ENCODE results near the gene NID2.

Gene NID2

GRCh38 chr14:52055167-52055566 is 13.7 kb downstream of the NID2 start:
- Histone ChIP-seq H2BK15ac (ENCODE audit: low read length) (no peak overlapping the region), H3K14ac (ENCODE audit: low read length) (no peak overlapping the region), H3K23ac (ENCODE audit: low read depth, low read length, poor library complexity) (no peak overlapping the region), H3K27ac (replicated peaks; ENCODE audit: low read length) (no peak overlapping the region), H3K36me3 (replicated peaks in 1 of 2; ENCODE audit: control insufficient read depth in 2 of 2, insufficient read depth in 2 of 2, low read length in 2 of 2) (peaks cover 2 to 41% of the 10 kb centered on the region in 2 donors), H4K91ac (ENCODE audit: low read depth, low read length, poor library complexity) (no peak overlapping the region), H2BK5ac (ENCODE audit: low read length) (no peak overlapping the region), H3K79me1 (ENCODE audit: low read depth, low read length) (no peaks in the 10 kb centered on the region), H3K9ac (ENCODE audit: low read depth, low read length, poor library complexity) (no peak overlapping the region), H3K9me3 (replicated peaks in 1 of 2; ENCODE audit: control insufficient read depth in 2 of 2, insufficient read depth in 1 of 2, low read depth in 1 of 2, low read length in 2 of 2) (no peaks in the 10 kb centered on the region), H3K4ac (ENCODE audit: low read length) (no peak overlapping the region), H2BK120ac (ENCODE audit: low read depth, low read length) (no peak overlapping the region), H2AFZ (ENCODE audit: low read length) (no peak overlapping the region), H2BK12ac (ENCODE audit: low read length) (no peak overlapping the region), H3K4me3 (ENCODE audit: low read length in 2 of 2) (no peak overlapping the region), H3K27me3 (ENCODE audit: control insufficient read depth in 3 of 3, insufficient read depth in 3 of 3, low read depth in 1 of 3, low read length in 3 of 3) (no peaks in the 10 kb centered on the region), H4K8ac (ENCODE audit: low read depth, low read length) (no peak overlapping the region), H3K4me1 (ENCODE audit: control insufficient read depth in 2 of 2, insufficient read depth in 1 of 2, low read depth in 1 of 2, low read length in 2 of 2) (peaks cover 4 to 9% of the 10 kb centered on the region in 2 donors), H3K18ac (ENCODE audit: low read length) (no peak overlapping the region), H2AK5ac (ENCODE audit: low read depth, low read length) (no peak overlapping the region), H3K4me2 (ENCODE audit: insufficient read depth, low read length, poor library complexity, severe bottlenecking) (no peak overlapping the region)
- WGBS, 2 donors (ENCODE audit: extremely low coverage in 2 of 2, insufficient read length in 2 of 2, insufficient replicate concordance in 1 of 2), result no CpG with 5 or more reads among the region's 2 CpGs
- DNase-seq (ENCODE audit: low spot score), result no peak

DNA sequence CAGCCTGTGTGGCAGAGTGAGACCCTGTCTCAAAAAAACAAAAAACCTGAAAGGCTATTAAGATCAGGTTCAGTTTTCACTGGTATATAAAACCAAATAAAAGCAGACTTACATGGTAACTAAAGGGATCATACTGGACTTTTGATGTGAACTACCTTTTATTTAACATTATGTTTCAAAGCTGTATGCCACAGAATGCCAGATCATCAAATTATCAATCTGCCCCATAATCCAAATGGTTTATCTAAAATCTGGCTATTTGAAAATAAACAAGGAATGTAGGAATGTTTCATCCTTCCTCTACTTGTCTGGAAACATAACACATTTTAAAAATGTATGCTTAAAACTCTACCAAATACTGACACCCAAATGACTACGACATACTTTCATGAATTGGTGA is 14.2 kb downstream of the NID2 start:
- Histone ChIP-seq H3K18ac (ENCODE audit: low read length) (no peak overlapping the region), H2AFZ (ENCODE audit: low read length) (no peak overlapping the region), H3K27ac (replicated peaks; ENCODE audit: low read length) (no peak overlapping the region), H4K8ac (ENCODE audit: low read depth, low read length) (no peak overlapping the region), H3K79me1 (ENCODE audit: low read depth, low read length) (no peaks in the 10 kb centered on the region), H3K9ac (ENCODE audit: low read depth, low read length, poor library complexity) (no peak overlapping the region), H3K4ac (ENCODE audit: low read length) (no peak overlapping the region), H3K36me3 (replicated peaks in 1 of 2; ENCODE audit: control insufficient read depth in 2 of 2, insufficient read depth in 2 of 2, low read length in 2 of 2) (peaks cover 2 to 37% of the 10 kb centered on the region in 2 donors), H2BK15ac (ENCODE audit: low read length) (no peak overlapping the region), H4K91ac (ENCODE audit: low read depth, low read length, poor library complexity) (no peak overlapping the region), H2BK120ac (ENCODE audit: low read depth, low read length) (no peak overlapping the region), H2BK12ac (ENCODE audit: low read length) (no peak overlapping the region), H3K4me2 (ENCODE audit: insufficient read depth, low read length, poor library complexity, severe bottlenecking) (no peak overlapping the region), H3K9me3 (replicated peaks in 1 of 2; ENCODE audit: control insufficient read depth in 2 of 2, insufficient read depth in 1 of 2, low read depth in 1 of 2, low read length in 2 of 2) (no peaks in the 10 kb centered on the region), H3K4me1 (ENCODE audit: control insufficient read depth in 2 of 2, insufficient read depth in 1 of 2, low read depth in 1 of 2, low read length in 2 of 2) (peaks cover 4 to 9% of the 10 kb centered on the region in 2 donors), H3K27me3 (ENCODE audit: control insufficient read depth in 3 of 3, insufficient read depth in 3 of 3, low read depth in 1 of 3, low read length in 3 of 3) (no peaks in the 10 kb centered on the region), H2BK5ac (ENCODE audit: low read length) (no peak overlapping the region), H3K14ac (ENCODE audit: low read length) (no peak overlapping the region), H3K23ac (ENCODE audit: low read depth, low read length, poor library complexity) (no peak overlapping the region), H3K4me3 (ENCODE audit: low read length in 2 of 2) (no peak overlapping the region), H2AK5ac (ENCODE audit: low read depth, low read length) (no peak overlapping the region)
- WGBS, 2 donors (ENCODE audit: extremely low coverage in 2 of 2, insufficient read length in 2 of 2, insufficient replicate concordance in 1 of 2), result no CpG with 5 or more reads among the region's 1 CpG
- no peak for DNase-seq (ENCODE audit: low spot score)

- Histone ChIP-seq H3K4me1 (ENCODE audit: control insufficient read depth in 2 of 2, insufficient read depth in 1 of 2, low read depth in 1 of 2, low read length in 2 of 2) (peaks cover 4 to 9% of the 10 kb centered on the region in 2 donors), H3K4me3 (ENCODE audit: low read length in 2 of 2) (no peak overlapping the region)
These were observed 15.8 kb downstream of the NID2 start for GRCh38 chr14:52053044-52053443.

DNA sequence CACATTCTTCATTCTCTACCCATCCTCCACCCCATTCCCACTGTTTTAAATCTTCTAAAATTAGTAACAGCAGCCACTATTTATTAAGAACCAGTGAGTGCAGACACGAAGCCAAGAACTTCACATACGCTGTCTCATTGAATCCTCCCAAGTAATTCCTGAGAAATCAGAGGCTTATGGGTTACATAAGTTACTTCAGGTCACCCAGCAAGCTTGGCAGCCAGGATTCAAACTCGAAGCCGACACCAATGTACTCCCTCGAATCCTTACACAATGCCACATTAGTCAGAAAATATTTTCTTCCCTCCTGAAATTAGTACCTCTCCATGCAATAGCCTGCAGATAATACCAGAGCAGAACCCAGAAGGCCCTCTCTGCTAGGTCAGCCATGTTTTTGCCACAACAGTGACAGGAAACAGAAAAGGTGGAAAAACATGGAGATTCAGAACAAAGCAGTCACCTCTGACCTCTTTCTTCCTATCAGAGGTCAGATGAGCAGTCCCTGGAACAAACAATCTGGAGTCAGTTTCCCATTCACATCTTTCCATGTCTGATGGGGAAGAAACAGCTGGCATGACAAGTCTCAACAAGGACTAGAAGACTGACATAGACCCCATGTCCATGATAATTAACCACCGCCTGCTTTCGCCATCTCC is 16.4 kb downstream of the NID2 start:
- Histone ChIP-seq H2BK15ac (ENCODE audit: low read length) (no peak overlapping the region), H2BK120ac (ENCODE audit: low read depth, low read length) (no peak overlapping the region), H3K27ac (replicated peaks; ENCODE audit: low read length) (no peak overlapping the region), H3K14ac (ENCODE audit: low read length) (no peak overlapping the region), H2BK12ac (ENCODE audit: low read length) (no peak overlapping the region), H3K4me3 (ENCODE audit: low read length in 2 of 2) (no peak overlapping the region), H4K8ac (ENCODE audit: low read depth, low read length) (no peak overlapping the region), H3K27me3 (ENCODE audit: control insufficient read depth in 3 of 3, insufficient read depth in 3 of 3, low read depth in 1 of 3, low read length in 3 of 3) (no peaks in the 10 kb centered on the region), H3K9me3 (replicated peaks in 1 of 2; ENCODE audit: control insufficient read depth in 2 of 2, insufficient read depth in 1 of 2, low read depth in 1 of 2, low read length in 2 of 2) (no peaks in the 10 kb centered on the region), H4K91ac (ENCODE audit: low read depth, low read length, poor library complexity) (no peak overlapping the region), H3K23ac (ENCODE audit: low read depth, low read length, poor library complexity) (no peak overlapping the region), H3K9ac (ENCODE audit: low read depth, low read length, poor library complexity) (no peak overlapping the region), H3K36me3 (replicated peaks in 1 of 2; ENCODE audit: control insufficient read depth in 2 of 2, insufficient read depth in 2 of 2, low read length in 2 of 2) (peaks cover 0 to 21% of the 10 kb centered on the region in 2 donors), H3K79me1 (ENCODE audit: low read depth, low read length) (no peaks in the 10 kb centered on the region), H3K4ac (ENCODE audit: low read length) (no peak overlapping the region), H3K18ac (ENCODE audit: low read length) (no peak overlapping the region), H2AFZ (ENCODE audit: low read length) (no peak overlapping the region), H2AK5ac (ENCODE audit: low read depth, low read length) (no peak overlapping the region), H3K4me1 (ENCODE audit: control insufficient read depth in 2 of 2, insufficient read depth in 1 of 2, low read depth in 1 of 2, low read length in 2 of 2) (peaks cover 4 to 9% of the 10 kb centered on the region in 2 donors), H3K4me2 (ENCODE audit: insufficient read depth, low read length, poor library complexity, severe bottlenecking) (no peak overlapping the region), H2BK5ac (ENCODE audit: low read length) (no peak overlapping the region)
- WGBS, 2 donors (ENCODE audit: extremely low coverage in 2 of 2, insufficient read length in 2 of 2, insufficient replicate concordance in 1 of 2), result no CpG with 5 or more reads among the region's 7 CpGs
- no peak for DNase-seq (ENCODE audit: low spot score)

More at GRCh38 chr14:52053044-52053443, 15.8 kb downstream of the NID2 start:
- H4K8ac ChIP-seq (ENCODE audit: low read depth, low read length), result no peak overlapping the region
- no peak overlapping the region for H2AFZ ChIP-seq (ENCODE audit: low read length)
- WGBS, 2 donors (ENCODE audit: extremely low coverage in 2 of 2, insufficient read length in 2 of 2, insufficient replicate concordance in 1 of 2), result no CpG with 5 or more reads among the region's 5 CpGs
- DNase-seq (ENCODE audit: low spot score), result no peak
- H3K27me3 ChIP-seq (ENCODE audit: control insufficient read depth in 3 of 3, insufficient read depth in 3 of 3, low read depth in 1 of 3, low read length in 3 of 3), result no peaks in the 10 kb centered on the region
- H3K36me3 ChIP-seq (replicated peaks in 1 of 2; ENCODE audit: control insufficient read depth in 2 of 2, insufficient read depth in 2 of 2, low read length in 2 of 2), result peaks cover 0 to 21% of the 10 kb centered on the region in 2 donors
- H3K14ac ChIP-seq (ENCODE audit: low read length), result no peak overlapping the region
- H2BK12ac ChIP-seq (ENCODE audit: low read length), result no peak overlapping the region
- H3K4me2 ChIP-seq (ENCODE audit: insufficient read depth, low read length, poor library complexity, severe bottlenecking), result no peak overlapping the region
- H2BK15ac ChIP-seq (ENCODE audit: low read length), result no peak overlapping the region
- H2AK5ac ChIP-seq (ENCODE audit: low read depth, low read length), result no peak overlapping the region
- H3K9ac ChIP-seq (ENCODE audit: low read depth, low read length, poor library complexity), result no peak overlapping the region
- no peak overlapping the region for H3K27ac ChIP-seq (replicated peaks; ENCODE audit: low read length)
- no peak overlapping the region for H4K91ac ChIP-seq (ENCODE audit: low read depth, low read length, poor library complexity)
- H3K79me1 ChIP-seq (ENCODE audit: low read depth, low read length), result no peaks in the 10 kb centered on the region
- no peak overlapping the region for H3K18ac ChIP-seq (ENCODE audit: low read length)
- no peak overlapping the region for H2BK5ac ChIP-seq (ENCODE audit: low read length)
- H3K9me3 ChIP-seq (replicated peaks in 1 of 2; ENCODE audit: control insufficient read depth in 2 of 2, insufficient read depth in 1 of 2, low read depth in 1 of 2, low read length in 2 of 2), result no peaks in the 10 kb centered on the region
- no peak overlapping the region for H2BK120ac ChIP-seq (ENCODE audit: low read depth, low read length)
- H3K23ac ChIP-seq (ENCODE audit: low read depth, low read length, poor library complexity), result no peak overlapping the region
- H3K4ac ChIP-seq (ENCODE audit: low read length), result no peak overlapping the region

Data from neuronal stem cell (in vitro differentiated cells).